SIG-M5 treated with dmso at 0.1 percent for 504 hours (cell line): ENCODE data around the gene GALNS.
A peak's percentile ranks its signal among the peaks of the same experiment; 100 is the strongest.
"Not testable (repeated sequence)": the region's sequence is repeated elsewhere in the genome, so short reads cannot be mapped to it uniquely, and the experiment has no call there.

Experiments
- DNase-seq: peaks from one replicate; lab custom pipeline; 2025; ENCODE audit not compliant: unreplicated experiment; lab: John Stamatoyannopoulos, UW

Gene GALNS, protein sequence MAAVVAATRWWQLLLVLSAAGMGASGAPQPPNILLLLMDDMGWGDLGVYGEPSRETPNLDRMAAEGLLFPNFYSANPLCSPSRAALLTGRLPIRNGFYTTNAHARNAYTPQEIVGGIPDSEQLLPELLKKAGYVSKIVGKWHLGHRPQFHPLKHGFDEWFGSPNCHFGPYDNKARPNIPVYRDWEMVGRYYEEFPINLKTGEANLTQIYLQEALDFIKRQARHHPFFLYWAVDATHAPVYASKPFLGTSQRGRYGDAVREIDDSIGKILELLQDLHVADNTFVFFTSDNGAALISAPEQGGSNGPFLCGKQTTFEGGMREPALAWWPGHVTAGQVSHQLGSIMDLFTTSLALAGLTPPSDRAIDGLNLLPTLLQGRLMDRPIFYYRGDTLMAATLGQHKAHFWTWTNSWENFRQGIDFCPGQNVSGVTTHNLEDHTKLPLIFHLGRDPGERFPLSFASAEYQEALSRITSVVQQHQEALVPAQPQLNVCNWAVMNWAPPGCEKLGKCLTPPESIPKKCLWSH

DNA sequence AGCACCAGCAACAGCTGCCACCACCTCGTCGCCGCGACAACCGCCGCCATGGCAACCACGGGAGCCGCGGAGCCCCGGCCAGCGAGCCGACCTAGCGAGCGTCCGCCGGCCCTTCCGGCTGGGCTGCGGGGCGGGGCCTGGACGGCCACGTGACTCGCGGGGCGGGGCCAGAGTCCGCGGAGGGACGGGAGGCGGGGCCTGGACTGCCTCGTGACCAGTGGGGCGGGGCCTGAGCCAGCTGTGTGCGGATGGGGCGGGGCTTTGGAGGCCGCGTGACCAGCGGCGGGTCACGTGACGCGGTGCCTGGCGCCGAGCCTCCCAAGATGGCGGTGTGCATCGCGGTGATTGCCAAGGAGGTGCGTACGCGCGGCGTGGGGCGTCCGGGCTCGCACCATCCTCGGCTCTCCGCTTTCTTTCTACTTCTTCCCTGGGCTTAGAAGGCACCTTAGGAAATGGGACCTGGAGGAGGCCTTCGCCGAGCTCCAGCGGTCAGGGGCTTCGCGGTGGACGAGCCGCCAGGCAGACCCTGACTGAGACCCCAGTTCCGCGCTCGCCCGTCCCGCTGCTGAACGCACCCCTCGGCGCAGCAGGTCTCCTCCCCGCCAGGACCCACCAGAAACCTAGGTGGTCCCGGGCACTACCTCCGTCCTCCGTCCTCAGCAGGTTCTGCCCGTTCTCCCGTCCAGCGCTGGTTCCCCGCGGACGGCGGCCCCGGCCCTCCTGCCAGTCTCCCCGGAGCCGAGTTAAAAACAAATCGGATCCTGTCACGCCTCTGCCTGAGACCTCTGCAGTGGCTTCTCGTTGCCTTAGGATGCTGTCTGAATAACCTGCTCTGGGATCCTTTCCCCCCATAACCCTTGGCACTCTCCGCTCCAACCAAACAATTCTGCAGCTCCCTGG lies at the start of gene GALNS, which contains the start of gene TRAPPC2L:
GALNS (minus strand) TSS at position 120 of the 900 bp plus-strand sequence; CDS start at position 50, 70 bp downstream.
TRAPPC2L (plus strand) TSS at position 300 of the 900 bp plus-strand sequence; CDS start at position 324, 24 bp downstream.
- peak; percentile 90 for DNase-seq

DNA sequence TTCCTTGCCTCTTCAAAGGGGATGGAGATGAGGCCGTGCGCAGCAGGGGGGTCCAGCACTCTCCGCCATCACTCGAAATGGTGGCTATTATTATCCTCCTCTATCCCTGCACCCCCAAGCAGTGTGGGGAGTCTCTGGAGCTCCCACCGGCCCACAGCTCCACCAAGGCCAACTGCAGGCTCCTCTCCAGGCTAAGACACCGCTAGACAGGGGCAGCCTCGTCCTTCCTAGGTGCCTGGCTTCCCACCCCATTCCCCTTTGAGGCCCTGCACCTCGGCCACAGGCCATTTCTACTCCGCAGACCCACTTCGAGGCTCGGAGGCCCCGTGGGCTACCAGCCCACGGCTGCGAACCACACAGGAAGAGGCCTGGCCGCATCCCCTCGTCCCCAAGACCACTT lies 49.3 kb upstream of the GALNS start:
- DNase-seq, result no peak

GRCh38 chr16:88905563-88905962 lies 48.8 kb upstream of the GALNS start:
- no peak for DNase-seq

- DNase-seq, result no peak
Measured at GRCh38 chr16:88904676-88905365, 48.1 kb upstream of the GALNS start.

DNA sequence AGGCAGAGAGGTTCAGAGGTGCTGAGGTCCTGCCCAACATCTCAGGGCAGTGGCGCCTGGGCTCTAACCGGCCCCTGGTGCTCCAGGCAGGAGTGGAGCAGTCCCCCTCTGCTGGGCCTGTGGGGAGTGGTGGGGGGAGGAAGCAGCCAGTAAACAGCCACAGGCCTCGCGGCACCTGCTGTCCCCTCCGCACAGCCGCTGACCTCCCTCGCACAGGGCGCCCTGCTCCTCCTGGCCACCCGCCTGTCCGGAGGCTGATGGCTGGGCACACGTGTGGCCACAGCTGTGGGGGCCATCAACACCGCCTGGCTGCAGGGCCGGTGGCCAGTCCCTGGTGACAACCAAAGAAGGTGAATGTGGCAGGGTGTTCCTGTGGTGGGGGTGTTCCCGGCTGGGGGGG lies 46.5 kb upstream of the GALNS start:
- no peak for DNase-seq

DNA sequence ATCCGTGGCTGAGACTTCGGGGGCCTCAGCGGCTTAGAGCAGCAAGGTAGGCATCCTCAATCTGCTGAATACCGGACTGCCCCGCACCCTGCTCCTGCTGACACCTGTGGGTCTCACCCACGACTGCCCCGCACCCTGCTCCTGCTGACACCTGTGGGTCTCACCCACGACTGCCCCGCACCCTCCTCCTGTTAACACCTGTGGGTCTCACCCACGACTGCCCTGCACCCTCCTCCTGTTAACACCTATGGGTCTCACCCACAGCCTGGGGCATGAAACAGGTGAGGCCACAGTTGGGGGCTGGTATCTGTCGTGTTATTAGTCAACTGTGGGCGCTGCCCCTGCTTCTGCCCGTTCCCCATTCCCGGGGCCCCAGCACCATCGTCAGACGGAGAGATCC lies 46.0 kb upstream of the GALNS start:
- DNase-seq, result no peak

DNA sequence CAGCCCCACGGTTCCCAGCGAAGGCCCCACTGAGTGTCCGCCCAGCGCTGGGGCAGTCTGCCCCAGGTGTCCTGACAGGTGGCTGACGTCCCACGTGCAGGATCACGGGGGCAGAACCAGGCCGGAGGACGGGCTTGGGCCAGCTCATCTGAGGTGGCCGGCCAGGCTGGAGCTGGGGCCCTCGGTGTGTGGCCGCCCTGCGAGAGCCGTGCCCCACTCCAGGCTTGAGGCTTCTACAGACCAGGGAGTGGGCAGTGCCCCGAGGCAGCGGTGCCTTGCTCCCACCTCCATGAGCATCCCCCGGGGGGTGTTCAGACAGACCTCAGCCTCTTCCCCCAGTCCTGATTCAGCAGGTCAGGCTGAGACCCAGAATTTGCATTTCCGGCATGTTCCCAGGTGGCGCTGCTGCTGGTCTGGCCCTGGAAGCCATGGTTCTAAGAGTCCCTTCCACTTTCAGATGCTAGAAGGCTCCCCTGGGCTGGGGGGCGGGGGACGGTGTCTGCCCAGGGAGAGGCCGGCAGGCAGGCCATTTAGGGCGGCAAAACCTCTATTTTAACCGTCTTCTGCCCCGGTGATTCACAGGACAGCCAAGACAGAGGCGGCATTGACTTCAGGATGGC lies 45.1 kb upstream of the GALNS start:
- no peak for DNase-seq

- DNase-seq, result no peak
Measured at GRCh38 chr16:88900662-88901052, 43.9 kb upstream of the GALNS start.

DNA sequence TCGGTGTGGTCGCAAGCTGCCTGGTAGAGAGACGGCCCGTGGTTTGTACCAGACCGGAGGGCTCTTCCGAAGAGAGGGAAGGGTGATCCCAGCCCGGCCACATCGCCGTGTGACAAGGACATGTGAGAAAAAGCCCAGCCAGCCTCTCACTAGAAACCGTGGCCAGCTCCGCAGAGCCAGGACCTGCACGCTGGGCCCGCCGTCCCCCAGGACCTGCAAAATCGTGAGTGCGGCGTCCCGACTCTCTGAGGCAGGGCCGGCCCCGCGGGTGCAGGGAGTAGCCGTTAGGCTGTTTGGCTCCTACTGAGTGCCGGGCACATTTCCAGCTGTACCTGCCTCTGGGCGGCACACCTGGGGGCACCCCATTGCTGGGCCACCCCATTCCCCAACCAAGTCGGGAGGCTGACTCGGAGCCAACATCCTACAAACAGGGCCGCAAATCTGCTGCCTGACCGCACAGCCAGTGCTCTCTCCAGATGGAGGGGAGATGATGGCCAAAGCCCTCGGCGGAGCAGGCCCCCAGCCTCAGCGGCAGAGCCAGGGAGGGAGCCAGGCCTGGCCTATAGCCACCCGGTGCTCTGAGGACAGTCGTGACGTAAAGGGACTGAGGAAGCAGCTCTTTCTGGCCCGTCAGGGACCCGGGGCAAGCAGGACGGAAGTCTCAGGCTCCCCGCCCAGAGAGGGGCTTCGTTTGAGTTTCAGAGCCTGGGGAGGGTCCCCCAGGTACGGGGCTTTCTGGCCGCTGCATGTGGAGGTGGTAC lies 43.3 kb upstream of the GALNS start:
- no peak for DNase-seq

GRCh38 chr16:88897696-88898425 lies 41.1 kb upstream of the GALNS start:
- no peak for DNase-seq

DNA sequence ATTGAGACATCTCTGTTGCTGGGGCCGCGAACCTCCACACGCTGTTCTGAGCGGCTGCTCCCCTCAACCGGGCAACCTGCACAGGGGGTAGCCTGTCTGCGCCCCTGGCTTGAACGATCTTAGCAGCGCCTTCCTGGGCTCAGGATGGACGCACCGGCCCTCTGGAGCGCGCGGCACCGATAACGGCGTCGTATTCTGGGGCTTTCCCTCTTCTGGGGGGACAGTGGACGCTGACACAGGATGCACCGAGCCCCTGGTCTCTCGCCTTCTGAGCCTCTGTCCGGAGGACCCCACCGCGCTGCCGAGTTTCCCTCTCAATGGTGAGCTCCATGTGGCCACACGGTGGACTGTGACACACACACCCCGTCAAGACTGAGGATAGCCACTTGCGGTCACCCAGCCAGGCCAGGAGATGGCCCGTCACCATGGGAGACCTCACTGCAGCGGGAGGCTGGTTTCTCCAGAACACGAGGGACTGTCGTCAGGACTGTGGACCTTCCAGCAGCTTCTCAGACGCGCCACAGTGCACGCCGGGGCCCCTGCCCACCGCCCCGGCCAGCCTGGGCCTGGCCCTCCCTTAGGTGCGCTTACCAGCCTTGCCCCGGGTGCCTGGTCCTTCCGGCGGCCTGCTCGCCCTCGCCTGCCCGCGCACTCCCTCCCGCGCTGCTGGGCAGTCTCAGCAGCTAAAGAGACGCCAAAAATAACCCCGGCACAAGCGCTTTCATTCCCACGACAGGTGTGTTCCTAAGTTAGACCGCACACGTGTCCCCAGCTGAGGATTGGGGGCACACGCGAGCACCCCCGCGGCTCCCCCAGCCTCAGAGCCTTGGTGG lies 39.7 kb upstream of the GALNS start:
- no peak for DNase-seq

GRCh38 chr16:88895335-88895734 lies 38.6 kb upstream of the GALNS start:
- DNase-seq, result no peak

- DNase-seq, result no peak
Measured at GRCh38 chr16:88894681-88895300, 38.0 kb upstream of the GALNS start.

- not testable (repeated sequence) for DNase-seq
Measured at GRCh38 chr16:88894266-88894665, 37.5 kb upstream of the GALNS start.

DNA sequence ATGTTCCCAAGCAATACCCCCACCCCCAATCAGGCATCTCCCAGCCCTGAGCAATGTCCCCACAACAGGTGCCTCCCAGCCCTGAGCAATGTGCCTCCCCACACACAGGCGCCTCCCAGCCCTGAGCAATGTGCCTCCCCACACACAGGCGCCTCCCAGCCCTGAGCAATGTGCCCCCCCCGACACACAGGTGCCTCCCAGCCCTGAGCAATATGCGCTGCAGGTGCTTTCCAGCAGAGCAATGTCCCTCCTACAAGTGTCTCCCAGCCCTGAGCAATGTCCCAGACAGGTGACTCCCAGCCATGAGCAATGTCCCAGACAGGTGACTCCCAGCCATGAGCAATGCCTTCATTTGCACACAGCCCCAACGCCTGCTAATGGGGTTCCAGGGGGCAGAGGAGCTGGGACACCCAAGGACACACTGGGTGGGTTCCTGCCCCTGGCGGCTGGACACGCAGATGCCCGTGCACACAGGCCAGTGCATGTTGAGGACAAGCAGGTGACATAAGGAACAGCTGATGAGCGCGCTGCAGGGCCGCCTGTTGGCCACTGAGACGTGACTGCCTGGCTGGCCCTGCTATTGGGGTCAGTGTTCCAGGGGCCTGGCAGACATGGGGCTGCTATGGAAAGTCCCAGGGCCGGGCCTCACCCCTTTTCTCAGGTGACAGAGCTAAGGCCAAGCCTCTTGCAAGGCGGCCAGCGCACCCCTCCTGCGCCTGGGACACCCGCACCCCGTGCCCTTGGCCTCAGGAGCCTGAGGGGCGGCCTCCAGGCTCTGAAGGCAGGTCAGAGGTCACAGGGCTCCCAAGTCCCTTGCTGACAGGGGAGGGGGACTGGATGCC lies 36.6 kb upstream of the GALNS start:
- DNase-seq, result no peak

- no peak for DNase-seq
Measured at GRCh38 chr16:88892065-88892464, 35.3 kb upstream of the GALNS start.

GRCh38 chr16:88891083-88891482 lies 34.3 kb upstream of the GALNS start:
- no peak for DNase-seq
